Measurements from ENCODE around the gene DCST2.

DCST2 gene

DNA sequence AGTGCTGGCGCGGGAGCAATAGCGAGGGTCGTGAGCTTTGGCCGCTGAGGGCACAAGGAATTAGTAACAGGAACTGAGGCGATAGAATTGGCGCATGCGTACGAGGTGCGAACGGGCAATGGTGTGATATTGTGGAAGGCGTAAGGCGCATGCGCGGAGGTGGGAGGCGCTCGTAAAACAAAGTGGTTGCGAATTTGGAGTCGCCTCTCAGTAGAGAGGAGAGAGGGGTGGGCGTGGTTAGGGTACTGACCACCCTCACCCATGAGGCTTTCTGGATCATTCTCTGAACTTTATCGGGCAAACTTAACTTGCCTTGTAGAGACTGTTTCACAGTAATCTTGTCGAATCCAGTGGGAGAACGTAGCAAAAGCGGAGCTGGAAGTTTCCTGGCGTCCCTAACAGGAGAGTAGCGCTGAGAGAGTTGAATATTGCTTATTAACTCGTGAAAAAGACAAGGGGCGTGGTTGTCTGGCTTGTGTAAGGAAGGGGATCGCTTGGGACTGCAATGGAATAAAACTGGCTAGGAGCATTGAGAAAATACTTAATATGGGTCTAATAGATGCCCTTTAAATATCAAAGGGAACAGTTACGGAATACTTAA lies 58.7 kb downstream of the DCST2 start:
- DNase-seq (ENCODE audit: low spot score): peak; percentile 98

DNA sequence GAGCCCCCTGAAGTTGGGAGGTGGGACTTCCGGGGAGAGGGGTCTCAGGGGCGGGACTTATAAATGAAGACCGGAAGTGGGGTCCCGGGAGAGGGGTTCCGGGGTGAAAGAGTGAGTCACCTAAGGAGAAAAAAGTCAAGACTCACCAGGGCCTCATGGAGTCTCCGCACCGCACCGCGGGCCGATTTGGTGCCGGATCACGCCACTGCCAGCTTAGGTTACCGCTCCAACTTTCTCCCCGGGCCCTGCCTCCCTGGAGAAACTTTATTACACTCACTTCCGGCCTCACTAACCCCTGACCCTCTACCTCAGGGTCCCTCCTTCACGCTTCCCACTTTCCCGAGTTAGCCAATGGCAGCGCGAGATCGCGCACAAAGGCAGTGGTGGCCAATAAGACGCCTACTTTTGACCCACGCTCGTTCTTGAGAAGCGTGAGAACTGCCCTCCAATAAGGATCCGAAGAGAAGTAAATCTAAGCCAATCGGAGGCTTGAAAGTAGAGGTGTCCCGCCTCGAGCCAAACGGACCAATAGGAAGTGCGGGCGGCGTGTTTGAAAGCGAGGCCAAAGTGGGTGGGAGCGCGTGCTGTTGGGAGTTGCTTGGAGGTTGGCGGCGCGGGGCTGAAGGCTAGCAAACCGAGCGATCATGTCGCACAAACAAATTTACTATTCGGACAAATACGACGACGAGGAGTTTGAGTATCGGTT lies 59.3 kb downstream of the DCST2 start, which contains the start of gene CKS1B:
Gene CKS1B, plus strand, starts transcription at position 580 of the 706 bp plus-strand sequence. Its CDS starts 65 bp downstream, at position 645.
- peak; percentile 100 for DNase-seq (ENCODE audit: low spot score)

DNA sequence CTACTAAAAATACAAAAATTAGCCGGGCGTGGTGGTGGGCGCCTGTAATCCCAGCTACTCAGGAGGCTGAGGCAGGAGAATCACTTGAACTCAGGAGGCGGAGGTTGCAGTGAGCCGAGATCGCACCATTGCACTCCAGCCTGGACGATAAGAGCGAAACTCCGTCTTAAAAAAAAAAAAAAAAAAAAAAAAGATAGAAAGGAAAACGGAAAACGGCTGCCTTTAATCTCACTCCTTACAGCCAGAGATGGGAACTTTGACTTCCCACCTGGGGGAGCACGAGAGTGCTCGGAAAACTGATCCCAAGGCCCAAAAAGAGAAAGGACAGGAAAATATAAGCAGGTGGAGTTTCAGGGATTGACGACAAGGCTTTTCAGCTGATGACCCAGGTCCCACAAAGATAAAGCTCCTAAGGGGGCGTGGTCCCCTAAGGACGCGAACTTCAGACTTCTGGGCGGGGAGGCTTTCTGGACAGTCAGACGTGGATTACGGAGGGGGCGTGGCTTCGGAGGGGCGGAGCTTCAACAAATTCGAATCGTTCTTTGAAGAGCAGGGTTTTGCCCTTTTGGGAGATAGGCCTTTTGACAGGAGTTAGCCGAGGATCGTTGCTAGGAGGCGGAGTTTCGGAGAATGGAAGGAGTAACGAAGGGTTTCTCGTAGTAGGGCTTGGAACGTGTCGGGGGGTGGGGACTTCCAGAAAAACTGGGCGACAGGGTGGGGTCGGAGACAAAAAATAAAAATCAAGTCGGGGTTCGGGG lies 60.1 kb downstream of the DCST2 start:
- peak; percentile 97 for DNase-seq (ENCODE audit: low spot score)

DNA sequence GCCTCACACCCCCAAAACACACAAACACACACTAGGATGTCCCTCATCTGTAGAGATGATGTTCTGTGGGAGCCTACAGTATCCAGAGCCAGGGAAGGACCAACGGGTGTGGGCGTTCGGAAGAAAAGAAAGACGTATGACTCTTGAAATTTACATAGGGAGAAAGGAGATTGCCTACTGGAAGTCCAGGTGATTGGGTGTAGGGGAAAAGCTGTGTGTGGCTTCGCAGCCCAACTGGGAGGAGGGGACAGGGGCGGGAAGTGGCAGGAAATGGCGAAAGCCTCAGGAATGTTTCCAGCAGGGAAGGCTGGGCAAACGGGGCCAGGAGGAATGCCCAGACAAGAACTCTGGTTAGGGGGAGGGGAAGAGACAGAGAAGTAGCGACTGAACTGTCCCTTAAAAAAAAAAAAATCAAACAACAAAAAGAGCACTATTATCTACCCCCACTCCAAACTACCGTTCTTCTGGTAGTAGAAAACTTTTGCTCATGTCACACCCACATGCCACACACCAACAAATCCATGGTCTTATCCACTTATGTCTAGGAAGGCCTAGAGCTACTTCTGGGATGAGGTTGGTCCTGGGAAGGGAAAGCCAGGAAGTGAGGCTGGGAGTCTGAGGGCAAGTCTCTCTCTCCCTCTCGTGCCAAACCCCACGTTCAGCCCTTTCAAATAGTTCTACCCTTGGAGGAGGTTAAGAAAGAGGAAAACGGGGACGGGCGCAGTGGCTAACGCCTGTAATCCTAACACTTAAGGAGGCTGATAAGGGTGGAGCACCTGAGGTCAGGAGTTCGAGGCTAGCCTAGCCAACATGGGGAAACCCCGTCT lies 60.9 kb downstream of the DCST2 start:
- peak; percentile 97 for DNase-seq (ENCODE audit: low spot score)

- DNase-seq (ENCODE audit: low spot score): no peak
These were observed 61.4 kb downstream of the DCST2 start for GRCh38 chr1:154972213-154972516.

DNA sequence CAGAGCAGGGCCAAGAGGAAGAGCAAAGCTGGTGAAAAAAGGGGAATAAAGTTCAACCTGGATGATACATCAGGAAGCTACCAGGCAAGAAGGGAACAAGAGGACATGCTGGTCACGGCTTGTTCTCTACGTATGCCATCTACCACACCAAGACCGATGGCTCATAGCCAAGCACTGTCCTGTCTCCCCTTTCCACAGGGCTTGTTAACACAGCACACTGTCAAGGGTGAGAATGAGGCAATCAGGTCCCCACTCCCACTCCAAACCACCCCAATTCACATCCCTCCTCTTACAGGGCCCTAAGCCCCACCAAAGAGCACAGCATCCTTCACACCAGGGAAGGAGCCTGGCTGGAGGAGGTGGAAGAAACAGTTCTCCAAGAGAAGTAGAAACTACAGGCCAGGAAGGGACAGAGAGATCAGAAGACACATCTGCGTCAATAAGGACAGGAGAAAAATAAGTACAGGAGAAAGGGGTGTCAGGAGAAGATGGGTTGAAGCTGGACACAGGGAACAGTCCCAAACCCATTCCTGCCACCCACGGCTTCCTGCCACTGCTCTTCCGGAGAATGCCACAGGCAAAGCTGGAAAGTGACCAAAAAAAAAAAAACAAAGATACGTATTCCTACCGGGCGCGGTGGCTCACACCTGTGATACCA lies 62.1 kb downstream of the DCST2 start:
- DNase-seq (ENCODE audit: low spot score): peak; percentile 56

- DNase-seq (ENCODE audit: low spot score): peak; percentile 94
These were observed 62.8 kb downstream of the DCST2 start, which contains the start of gene SHC1 for GRCh38 chr1:154970631-154971340. TSS of gene SHC1 (minus strand) at chr1:154970747. CDS start at chr1:154970526, 221 bp downstream.

- DNase-seq (ENCODE audit: low spot score): no peak
These were observed 63.6 kb downstream of the DCST2 start for GRCh38 chr1:154969860-154970452.

DNA sequence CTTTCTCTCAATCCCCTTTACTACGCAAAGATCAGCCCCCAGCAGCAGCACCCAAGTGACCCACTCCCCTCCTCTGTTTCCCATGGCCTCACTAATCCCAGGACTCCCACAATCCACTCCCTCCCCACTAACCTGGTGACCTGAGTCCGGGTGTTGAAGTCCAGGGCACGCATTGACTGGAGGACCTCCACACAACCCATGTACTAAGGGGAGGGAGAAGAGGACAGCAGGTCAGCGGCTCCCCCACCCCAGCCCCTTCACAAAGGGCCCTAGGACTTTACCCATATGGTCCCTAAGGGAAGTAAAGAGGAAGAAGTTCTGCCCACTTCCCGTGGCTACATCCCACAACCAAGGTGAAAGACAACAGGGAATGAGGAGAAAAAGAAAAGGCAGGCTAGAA lies 64.3 kb downstream of the DCST2 start:
- no peak for DNase-seq (ENCODE audit: low spot score)

- DNase-seq (ENCODE audit: low spot score): no peak
These were observed 64.8 kb downstream of the DCST2 start for GRCh38 chr1:154968731-154969130.

Measured in kidney capillary endothelial cell (primary cell).